Measurements from ENCODE around the gene BMP7. TPM values are rescaled to one million over a fixed set of nuclear protein-coding genes. Genes with fewer than 3 reads are reported as not detected.

The BMP7 gene
- total and polyA plus RNA-seq, 2 experiments from 2014 or later, result 15.9 to 22.8 TPM

- Mint-ChIP-seq H3K4me1 (peaks cover 30% of the 10 kb centered on the region), H3K9me3 (peaks cover 4% of the 10 kb centered on the region; the same call in 2 of the 3 replicates), H3K4me3 (no peak overlapping the region), H3K27me3 (ENCODE audit: insufficient read depth, low read depth, poor library complexity) (peaks cover 14% of the 10 kb centered on the region), H3K36me3 (ENCODE audit: low read depth) (no peaks in the 10 kb centered on the region), H3K27ac (no peak overlapping the region)
- no peak overlapping the region for H3K4me3 ChIP-seq
- no peak overlapping the region for H3K27ac ChIP-seq (ENCODE audit: low read depth)
- TF ChIP-seq NANOG (IDR thresholded peaks at IDR 0.05; ENCODE audit: borderline replicate concordance), result no peak
- TF ChIP-seq, protein P1, sequence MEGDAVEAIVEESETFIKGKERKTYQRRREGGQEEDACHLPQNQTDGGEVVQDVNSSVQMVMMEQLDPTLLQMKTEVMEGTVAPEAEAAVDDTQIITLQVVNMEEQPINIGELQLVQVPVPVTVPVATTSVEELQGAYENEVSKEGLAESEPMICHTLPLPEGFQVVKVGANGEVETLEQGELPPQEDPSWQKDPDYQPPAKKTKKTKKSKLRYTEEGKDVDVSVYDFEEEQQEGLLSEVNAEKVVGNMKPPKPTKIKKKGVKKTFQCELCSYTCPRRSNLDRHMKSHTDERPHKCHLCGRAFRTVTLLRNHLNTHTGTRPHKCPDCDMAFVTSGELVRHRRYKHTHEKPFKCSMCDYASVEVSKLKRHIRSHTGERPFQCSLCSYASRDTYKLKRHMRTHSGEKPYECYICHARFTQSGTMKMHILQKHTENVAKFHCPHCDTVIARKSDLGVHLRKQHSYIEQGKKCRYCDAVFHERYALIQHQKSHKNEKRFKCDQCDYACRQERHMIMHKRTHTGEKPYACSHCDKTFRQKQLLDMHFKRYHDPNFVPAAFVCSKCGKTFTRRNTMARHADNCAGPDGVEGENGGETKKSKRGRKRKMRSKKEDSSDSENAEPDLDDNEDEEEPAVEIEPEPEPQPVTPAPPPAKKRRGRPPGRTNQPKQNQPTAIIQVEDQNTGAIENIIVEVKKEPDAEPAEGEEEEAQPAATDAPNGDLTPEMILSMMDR (conservative IDR thresholded peaks at IDR 0.05; ENCODE audit: low read depth in 2 of 2), result no peak
- no peak for TF ChIP-seq CREB1 (CRISPR knock-in tag; IDR thresholded peaks at IDR 0.05; ENCODE audit: low read depth)
- no peak for TF ChIP-seq EZH2phosphoT487 (IDR thresholded peaks at IDR 0.05; ENCODE audit: unreplicated experiment)
- no peak for TF ChIP-seq ZNF462 (CRISPR knock-in tag; IDR thresholded peaks at IDR 0.05)
- no peaks in the 10 kb centered on the region for H3K9me2 ChIP-seq (ENCODE audit: insufficient read depth)
- no peak overlapping the region for H3K4me2 ChIP-seq
- H3K27me3 ChIP-seq (ENCODE audit: insufficient read depth), result no peaks in the 10 kb centered on the region
- no peaks in the 10 kb centered on the region for H3K36me3 ChIP-seq (ENCODE audit: insufficient read depth)
- DNase-seq (ENCODE audit: low spot score) (no peak), ATAC-seq (no peak)
- H3K79me2 ChIP-seq (replicated peaks; ENCODE audit: insufficient read depth), result peaks cover 25% of the 10 kb centered on the region
- no peaks in the 10 kb centered on the region for H3F3A ChIP-seq (replicated peaks; ENCODE audit: low read depth)
- peaks cover 11% of the 10 kb centered on the region for H3K4me1 ChIP-seq (ENCODE audit: insufficient read depth)
- H4K20me1 ChIP-seq (replicated peaks; ENCODE audit: insufficient read depth), result 0 out of 2 replicates have a peak, but pooled peaks cover 5% of the 10 kb centered on the region
- H2AFZ ChIP-seq, result no peak overlapping the region
Measured at GRCh38 chr20:57247292-57247965, 19.0 kb downstream of the BMP7 start.

Data from GM23338 (cell line).